Astrocyte (in vitro differentiated cells and primary cell): Measurements from ENCODE around the gene BCHE.

Experiments
- CTCF ChIP-seq: IDR thresholded peaks from 2 replicates; pipeline ENCODE4 v1.5.1; 2011; ENCODE audit warnings: low read depth, mild to moderate bottlenecking, inconsistent platforms, low read length, moderate library complexity; ENCODE audit not compliant: insufficient read depth
- EZH2 ChIP-seq: IDR thresholded peaks from 2 replicates; pipeline ENCODE4 v1.6.1; 2012; ENCODE audit warnings: mild to moderate bottlenecking, low read length, inconsistent platforms; ENCODE audit not compliant: insufficient read depth

GRCh38 chr3:165883863-165884478, 46.7 kb upstream of the BCHE start:
- TF ChIP-seq CTCF: no peak
- no peak for TF ChIP-seq EZH2
